Neutrophil (primary cell): Measurements from ENCODE around the gene BMP8A.
"Not testable (repeated sequence)": the region's sequence is repeated elsewhere in the genome, so short reads cannot be mapped to it uniquely, and the experiment has no call there.

Experiments used
- H3K27ac ChIP-seq: fragments of 200-600 bp; sonication (generic); 2 replicates; pipeline ENCODE4 v1.5.1; 2016; ENCODE audit warnings: mild to moderate bottlenecking, moderate library complexity
- H3K27me3 ChIP-seq: fragments of 200-600 bp; sonication (generic); 2 replicates; pipeline ENCODE4 v1.6.0; 2016; ENCODE audit warnings: mild to moderate bottlenecking
- H3K36me3 ChIP-seq: fragments of 200-600 bp; sonication (generic); 2 replicates; pipeline ENCODE4 v1.5.1; 2017
- H3K4me1 ChIP-seq, 2 experiments: fragments of 200-600 bp in 1 of 2; sonication (generic) in 1 of 2; 1 replicate in 1 of 2; 2 replicates in 1 of 2; pipeline versions ENCODE4 v1.5.1 to v1.6.1; 2013 to 2016; ENCODE audit warnings: low read depth in 1 of 2, low read length in 1 of 2, mild to moderate bottlenecking in 1 of 2, moderate library complexity in 1 of 2; ENCODE audit not compliant: control insufficient read depth in 1 of 2, insufficient read depth in 1 of 2
- H3K4me3 ChIP-seq, 2 experiments: fragments of 200-600 bp in 1 of 2; sonication (generic) in 1 of 2; 1 replicate in 1 of 2; 2 replicates in 1 of 2; pipeline ENCODE4 v1.5.1; 2013 to 2016; ENCODE audit warnings: low read depth in 1 of 2, low read length in 1 of 2, mild to moderate bottlenecking in 1 of 2, moderate library complexity in 1 of 2
- H3K9me3 ChIP-seq: fragments of 200-600 bp; sonication (generic); 2 replicates; pipeline ENCODE4 v1.5.1; 2016
- TF ChIP-seq, protein P1 (sequence below): fragments of 200-600 bp; sonication (generic); IDR thresholded peaks from 2 replicates; pipeline ENCODE4 v1.5.1; 2016; ENCODE audit warnings: antibody characterized with exemption

BMP8A gene

DNA sequence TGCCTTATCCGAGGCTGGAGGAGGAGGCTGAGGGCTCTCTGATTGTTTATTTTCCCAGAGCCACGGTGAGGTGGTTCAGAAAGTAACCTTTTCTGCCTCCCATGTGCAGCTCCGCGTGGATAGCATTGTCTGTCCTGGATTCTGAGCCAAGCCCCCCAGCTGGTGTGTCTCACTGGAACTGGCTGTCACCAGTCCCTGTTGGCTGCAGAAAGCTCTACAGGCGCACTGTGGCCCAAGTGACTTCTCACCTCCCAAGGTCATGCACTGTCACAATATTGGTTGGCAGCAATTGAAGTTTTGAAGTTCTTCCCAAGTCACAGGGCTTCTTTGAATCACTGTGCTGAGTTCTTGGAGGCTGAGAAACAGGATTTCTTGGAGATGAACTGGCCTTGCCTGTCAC, 8.2 kb downstream of the BMP8A start:
- Histone ChIP-seq H3K9me3 (no peaks in the 10 kb centered on the region), H3K27me3 (peaks cover 10% of the 10 kb centered on the region), H3K4me3 (no peak overlapping the region), H3K4me1 (no peaks in the 10 kb centered on the region), H3K27ac (no peak overlapping the region), H3K36me3 (no peaks in the 10 kb centered on the region)
- TF ChIP-seq, protein P1, sequence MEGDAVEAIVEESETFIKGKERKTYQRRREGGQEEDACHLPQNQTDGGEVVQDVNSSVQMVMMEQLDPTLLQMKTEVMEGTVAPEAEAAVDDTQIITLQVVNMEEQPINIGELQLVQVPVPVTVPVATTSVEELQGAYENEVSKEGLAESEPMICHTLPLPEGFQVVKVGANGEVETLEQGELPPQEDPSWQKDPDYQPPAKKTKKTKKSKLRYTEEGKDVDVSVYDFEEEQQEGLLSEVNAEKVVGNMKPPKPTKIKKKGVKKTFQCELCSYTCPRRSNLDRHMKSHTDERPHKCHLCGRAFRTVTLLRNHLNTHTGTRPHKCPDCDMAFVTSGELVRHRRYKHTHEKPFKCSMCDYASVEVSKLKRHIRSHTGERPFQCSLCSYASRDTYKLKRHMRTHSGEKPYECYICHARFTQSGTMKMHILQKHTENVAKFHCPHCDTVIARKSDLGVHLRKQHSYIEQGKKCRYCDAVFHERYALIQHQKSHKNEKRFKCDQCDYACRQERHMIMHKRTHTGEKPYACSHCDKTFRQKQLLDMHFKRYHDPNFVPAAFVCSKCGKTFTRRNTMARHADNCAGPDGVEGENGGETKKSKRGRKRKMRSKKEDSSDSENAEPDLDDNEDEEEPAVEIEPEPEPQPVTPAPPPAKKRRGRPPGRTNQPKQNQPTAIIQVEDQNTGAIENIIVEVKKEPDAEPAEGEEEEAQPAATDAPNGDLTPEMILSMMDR, result no peak

DNA sequence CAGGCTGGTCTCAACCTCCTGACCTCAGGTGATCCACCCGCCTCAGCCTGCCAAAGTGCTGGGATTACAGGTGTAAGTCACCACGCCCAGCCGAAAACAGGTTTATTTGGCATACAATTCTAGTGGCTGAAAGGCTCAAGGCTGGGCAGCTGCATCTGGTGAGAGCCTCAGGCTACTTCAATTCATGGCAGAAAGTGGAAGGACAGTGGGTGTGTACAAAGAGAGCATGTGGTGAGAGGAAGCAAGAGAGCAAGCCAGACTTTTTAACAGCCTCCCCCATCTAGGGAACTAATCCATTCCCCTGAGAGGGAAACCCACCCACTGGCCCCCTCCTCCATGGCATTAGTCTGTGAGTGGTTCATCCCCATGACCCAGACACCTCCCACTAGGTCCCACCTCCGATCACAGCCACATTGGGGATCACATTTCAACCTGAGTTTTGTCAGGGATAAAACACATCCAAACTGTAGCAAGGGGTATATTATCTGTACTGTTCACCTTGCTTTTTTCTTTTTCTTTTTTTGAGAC, 9.5 kb downstream of the BMP8A start:
- no peak overlapping the region for H3K4me3 ChIP-seq
- H3K9me3 ChIP-seq, result no peaks in the 10 kb centered on the region
- peaks cover 5% of the 10 kb centered on the region for H3K27me3 ChIP-seq
- H3K27ac ChIP-seq, result no peak overlapping the region
- H3K4me1 ChIP-seq, result no peaks in the 10 kb centered on the region
- H3K36me3 ChIP-seq, result no peaks in the 10 kb centered on the region
- TF ChIP-seq, protein P1, result no peak

DNA sequence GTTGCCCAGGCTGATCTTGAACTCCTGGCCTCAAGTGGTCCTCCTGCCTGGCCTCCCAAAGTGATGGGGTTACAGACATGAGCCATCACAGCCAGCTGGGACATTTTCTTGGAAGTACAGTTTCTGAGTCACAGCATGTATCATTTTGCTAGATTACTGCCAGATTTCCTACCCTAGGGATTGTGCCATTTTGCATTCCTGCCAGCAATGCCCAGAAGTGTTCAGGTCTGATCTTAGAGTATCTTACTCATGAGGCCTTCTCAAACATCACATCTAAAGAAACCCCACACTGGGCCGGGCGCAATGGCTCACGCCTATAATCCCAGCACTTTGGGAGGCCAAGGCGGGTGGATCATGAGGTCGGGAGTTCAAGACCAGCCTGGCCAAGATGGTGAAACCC, 10.2 kb downstream of the BMP8A start:
- no peaks in the 10 kb centered on the region for H3K36me3 ChIP-seq
- no peaks in the 10 kb centered on the region for H3K9me3 ChIP-seq
- TF ChIP-seq, protein P1, result no peak
- H3K27ac ChIP-seq, result no peak overlapping the region
- no peak overlapping the region for H3K4me3 ChIP-seq
- peaks cover 6% of the 10 kb centered on the region for H3K27me3 ChIP-seq
- peaks cover 0 to 5% of the 10 kb centered on the region in 2 experiments for H3K4me1 ChIP-seq

DNA sequence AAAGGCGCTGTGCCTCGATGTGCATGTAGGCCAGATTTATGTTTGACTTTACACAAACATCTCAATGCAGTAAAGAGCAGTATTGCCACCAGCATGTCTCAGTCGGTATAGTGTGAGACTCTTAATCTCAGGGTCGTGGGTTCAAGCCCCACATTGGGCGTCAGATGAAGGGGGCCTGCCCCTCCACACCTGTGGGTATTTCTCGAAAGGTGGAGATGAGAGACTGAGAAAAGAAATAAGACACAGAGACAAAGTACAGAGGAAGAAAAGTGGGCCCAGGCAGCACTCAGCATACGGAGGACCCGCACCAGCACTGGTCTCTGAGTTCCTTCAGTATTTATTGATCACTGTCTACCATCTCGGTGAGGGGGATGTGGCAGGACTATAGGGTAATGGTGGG, 13.0 kb downstream of the BMP8A start:
- peaks cover 5 to 18% of the 10 kb centered on the region in 2 experiments for H3K4me1 ChIP-seq
- not testable (repeated sequence) for H3K9me3 ChIP-seq, H3K36me3 ChIP-seq, H3K27ac ChIP-seq, H3K4me3 ChIP-seq
- peaks cover 29% of the 10 kb centered on the region for H3K27me3 ChIP-seq

DNA sequence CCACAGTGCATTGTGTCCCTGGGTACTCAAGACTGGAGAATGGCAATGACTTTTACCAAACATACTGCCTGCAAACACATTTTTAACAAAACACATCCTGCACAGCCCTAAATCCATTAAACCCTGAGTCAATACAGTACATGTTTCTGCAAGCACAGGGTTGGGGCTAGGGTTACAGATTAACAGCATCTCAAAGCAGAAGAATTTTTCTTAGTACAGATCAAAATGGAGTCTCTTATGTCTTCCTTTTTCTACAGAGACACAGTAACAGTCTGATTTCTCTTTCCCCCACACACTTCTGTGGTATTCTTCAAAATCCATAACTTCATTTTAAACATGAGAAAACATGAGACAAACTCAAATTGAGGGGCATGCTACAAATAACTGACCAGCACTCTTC, 13.9 kb downstream of the BMP8A start:
- Histone ChIP-seq H3K4me3 (no peak overlapping the region), H3K9me3 (no peaks in the 10 kb centered on the region), H3K36me3 (no peaks in the 10 kb centered on the region), H3K4me1 (peaks cover 9 to 21% of the 10 kb centered on the region in 2 experiments), H3K27ac (no peak overlapping the region), H3K27me3 (peaks cover 33% of the 10 kb centered on the region)
- TF ChIP-seq, protein P1, result no peak

DNA sequence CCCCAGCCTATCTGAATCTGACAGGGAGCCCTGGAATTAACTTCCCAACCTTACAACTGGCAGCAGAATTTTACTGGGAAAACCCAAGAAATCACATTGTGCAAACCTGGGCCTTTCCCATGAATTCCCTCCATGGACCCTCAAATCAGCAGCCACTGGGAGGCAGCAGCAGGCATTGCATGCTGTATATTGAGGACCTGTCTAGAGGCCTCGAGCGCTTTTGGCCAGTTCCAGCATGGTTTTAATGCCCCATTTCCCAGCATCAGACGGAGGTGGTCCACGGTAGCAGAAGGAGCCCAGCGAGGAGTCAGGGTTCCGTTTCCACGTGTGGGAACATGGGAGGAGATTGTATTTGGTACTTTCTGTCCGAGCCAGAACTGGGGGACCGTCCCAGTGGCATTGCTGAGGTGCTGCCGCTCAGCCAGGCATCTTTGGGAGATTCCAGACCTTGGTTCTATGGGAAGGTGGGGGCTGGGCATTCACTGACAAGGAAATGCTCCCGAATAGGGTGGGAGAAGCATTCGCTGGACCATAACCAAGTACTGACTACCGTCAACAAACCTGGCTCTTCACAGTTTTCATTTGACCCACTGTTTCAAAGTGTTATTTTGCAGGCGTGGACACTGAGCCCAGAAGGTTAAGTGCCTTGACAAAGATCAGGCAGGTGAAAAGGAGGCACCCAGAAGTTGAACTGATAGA, 15.9 kb downstream of the BMP8A start:
- H3K36me3 ChIP-seq, result no peaks in the 10 kb centered on the region
- peaks cover 9 to 21% of the 10 kb centered on the region in 2 experiments for H3K4me1 ChIP-seq
- no peak overlapping the region for H3K27ac ChIP-seq
- H3K27me3 ChIP-seq, result peaks cover 38% of the 10 kb centered on the region
- no peaks in the 10 kb centered on the region for H3K9me3 ChIP-seq
- H3K4me3 ChIP-seq, result no peak overlapping the region
- TF ChIP-seq, protein P1, result no peak
